Keratinocyte (primary cell): ENCODE data around the gene KRI1. TPM values are rescaled to one million over a fixed set of nuclear protein-coding genes. Genes with fewer than 3 reads are reported as not detected.
"Not testable (repeated sequence)": the region's sequence is repeated elsewhere in the genome, so short reads cannot be mapped to it uniquely, and the experiment has no call there.

Experiments used
- DNase-seq: peaks from one replicate; pipeline ENCODE4 v3.0.0-alpha.2; 2011; ENCODE audit warnings: low read depth, missing footprints, low spot score
- FAIRE-seq: peaks from 2 replicates; lab custom pipeline; 2011; peaks lifted over from hg19 to GRCh38; lab: Jason Lieb, UNC
- H2AFZ ChIP-seq: 2 replicates; pipeline ENCODE4 v1.6.0; 2012; ENCODE audit warnings: low read length, control low read depth, inconsistent platforms; ENCODE audit not compliant: control insufficient read depth
- H3K27ac ChIP-seq: 2 replicates; pipeline ENCODE4 v1.5.1; 2011; ENCODE audit warnings: low read length; ENCODE audit not compliant: control insufficient read depth, insufficient read depth
- H3K27me3 ChIP-seq: 3 replicates; pipeline ENCODE4 v1.6.0; 2011; ENCODE audit warnings: low read length; ENCODE audit not compliant: control insufficient read depth, insufficient read depth; ENCODE audit errors: extremely low read depth
- H3K36me3 ChIP-seq, 2 experiments: 2 replicates in 1 of 2; 3 replicates in 1 of 2; pipeline ENCODE4 v1.5.1; 2011; ENCODE audit warnings: low read length in 2 of 2, mild to moderate bottlenecking in 1 of 2; ENCODE audit not compliant: control insufficient read depth in 2 of 2, insufficient read depth in 2 of 2; ENCODE audit errors: extremely low read depth in 1 of 2
- H3K4me1 ChIP-seq: 3 replicates; pipeline ENCODE4 v1.5.1; 2011; ENCODE audit warnings: low read length; ENCODE audit not compliant: control insufficient read depth, insufficient read depth; ENCODE audit errors: extremely low read depth
- H3K4me2 ChIP-seq: 3 replicates; pipeline ENCODE4 v1.6.0; 2011; ENCODE audit warnings: low read depth, low read length; ENCODE audit not compliant: control insufficient read depth, insufficient read depth; ENCODE audit errors: extremely low read depth
- H3K4me3 ChIP-seq, 3 experiments: fragments of 200-600 bp in 1 of 3; sonication (generic) in 1 of 3; 2 replicates in 2 of 3; 3 replicates in 1 of 3; pipeline ENCODE4 v1.5.1; 2011 to 2016; ENCODE audit warnings: low read length in 3 of 3, mild to moderate bottlenecking in 3 of 3, control low read depth in 2 of 3, inconsistent platforms in 1 of 3, low read depth in 1 of 3, mixed read lengths in 1 of 3, mixed run types in 1 of 3, moderate library complexity in 1 of 3; ENCODE audit not compliant: control insufficient read depth in 2 of 3, insufficient read depth in 2 of 3; ENCODE audit errors: extremely low read depth in 1 of 3
- H3K79me2 ChIP-seq: 2 replicates; pipeline ENCODE4 v1.6.0; 2012; ENCODE audit warnings: low read length; ENCODE audit not compliant: control insufficient read depth, insufficient read depth
- H3K9ac ChIP-seq: 3 replicates; pipeline ENCODE4 v1.6.0; 2011; ENCODE audit warnings: low read length; ENCODE audit not compliant: control insufficient read depth, insufficient read depth; ENCODE audit errors: extremely low read depth
- H3K9me1 ChIP-seq: 3 replicates; pipeline ENCODE4 v1.6.0; 2011; ENCODE audit warnings: low read length; ENCODE audit not compliant: control insufficient read depth, insufficient read depth; ENCODE audit errors: extremely low read depth
- H3K9me3 ChIP-seq: 2 replicates; pipeline ENCODE4 v1.5.1; 2012; ENCODE audit warnings: low read depth, low read length; ENCODE audit not compliant: control insufficient read depth
- H4K20me1 ChIP-seq: 3 replicates; pipeline ENCODE4 v1.6.0; 2011; ENCODE audit warnings: low read length; ENCODE audit not compliant: control insufficient read depth, insufficient read depth; ENCODE audit errors: extremely low read depth
- EZH2 ChIP-seq: IDR thresholded peaks from one replicate; pipeline ENCODE4 v1.6.1; 2012; ENCODE audit warnings: inconsistent platforms, mild to moderate bottlenecking, low read length, moderate library complexity
- dilution Hi-C: fragments of 300-500 bp; cut with MboI; formaldehyde crosslinking; loops from one replicate; pipeline ENCODE4 v1.7.0; 2020; ENCODE audit warnings: low sequenced_read_pairs; ENCODE audit not compliant: extremely low pct_ligation_motif_present
- polyA plus RNA-seq, 5 experiments: library from polyadenylated mRNA; depleted of rRNA in 3 of 5; stranded (reverse) in 3 of 5; stranded (forward) in 1 of 5; unstranded in 1 of 5; fragments of >200 nt; gene quantifications; 1 replicate in 1 of 5; 2 replicates in 3 of 5; 3 replicates in 1 of 5; pipeline versions ENCODE4 v1.2.1 to v1.2.3, GENCODE V29; 2011 to 2012; ENCODE audit warnings: missing spikeins in 2 of 5, low read depth in 1 of 5, low replicate concordance in 1 of 5
- TF ChIP-seq, protein P1 (sequence below), 3 experiments: IDR thresholded peaks in 1 of 3; conservative IDR thresholded peaks in 1 of 3; optimal IDR thresholded peaks in 1 of 3; 2 replicates in 2 of 3; 3 replicates in 1 of 3; pipeline versions ENCODE3 to v1.5.1; 2011; ENCODE audit warnings: low read length in 3 of 3, mild to moderate bottlenecking in 3 of 3, moderate library complexity in 2 of 3, control low read depth in 1 of 3, inconsistent platforms in 1 of 3; ENCODE audit not compliant: insufficient read depth in 2 of 3; ENCODE audit errors: extremely low read depth in 1 of 3

Gene KRI1
- polyA plus RNA-seq, 1 donor (not counting 4 experiments of a cell fraction or from before 2014, with no cell fraction given): 19.0 TPM

- Histone ChIP-seq H3K4me3 (no peak overlapping the region), H3K9me1 (no peaks in the 10 kb centered on the region), H3K79me2 (peaks cover 4% of the 10 kb centered on the region), H3K36me3 (peaks cover 26% of the 10 kb centered on the region in 2 experiments), H3K27me3 (no peaks in the 10 kb centered on the region), H3K9ac (no peak overlapping the region), H3K27ac (no peak overlapping the region), H2AFZ (no peak overlapping the region), H3K4me1 (no peaks in the 10 kb centered on the region), H3K4me2 (no peak overlapping the region), H3K9me3 (no peaks in the 10 kb centered on the region), H4K20me1 (no peaks in the 10 kb centered on the region)
- dilution Hi-C loops: no loop called here
- no peak for TF ChIP-seq EZH2
- TF ChIP-seq, protein P1, sequence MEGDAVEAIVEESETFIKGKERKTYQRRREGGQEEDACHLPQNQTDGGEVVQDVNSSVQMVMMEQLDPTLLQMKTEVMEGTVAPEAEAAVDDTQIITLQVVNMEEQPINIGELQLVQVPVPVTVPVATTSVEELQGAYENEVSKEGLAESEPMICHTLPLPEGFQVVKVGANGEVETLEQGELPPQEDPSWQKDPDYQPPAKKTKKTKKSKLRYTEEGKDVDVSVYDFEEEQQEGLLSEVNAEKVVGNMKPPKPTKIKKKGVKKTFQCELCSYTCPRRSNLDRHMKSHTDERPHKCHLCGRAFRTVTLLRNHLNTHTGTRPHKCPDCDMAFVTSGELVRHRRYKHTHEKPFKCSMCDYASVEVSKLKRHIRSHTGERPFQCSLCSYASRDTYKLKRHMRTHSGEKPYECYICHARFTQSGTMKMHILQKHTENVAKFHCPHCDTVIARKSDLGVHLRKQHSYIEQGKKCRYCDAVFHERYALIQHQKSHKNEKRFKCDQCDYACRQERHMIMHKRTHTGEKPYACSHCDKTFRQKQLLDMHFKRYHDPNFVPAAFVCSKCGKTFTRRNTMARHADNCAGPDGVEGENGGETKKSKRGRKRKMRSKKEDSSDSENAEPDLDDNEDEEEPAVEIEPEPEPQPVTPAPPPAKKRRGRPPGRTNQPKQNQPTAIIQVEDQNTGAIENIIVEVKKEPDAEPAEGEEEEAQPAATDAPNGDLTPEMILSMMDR (optimal IDR thresholded peaks at IDR 0.05 in 1 of 3, IDR thresholded peaks at IDR 0.05 in 1 of 3, conservative IDR thresholded peaks at IDR 0.05 in 1 of 3; ENCODE audit: extremely low read depth in 1 of 3, insufficient read depth in 2 of 3, low read length in 3 of 3): no peak
- DNase-seq (no peak), FAIRE-seq (no peak)
Measured at GRCh38 chr19:10575011-10575716, 9.4 kb upstream of the KRI1 start.

DNA sequence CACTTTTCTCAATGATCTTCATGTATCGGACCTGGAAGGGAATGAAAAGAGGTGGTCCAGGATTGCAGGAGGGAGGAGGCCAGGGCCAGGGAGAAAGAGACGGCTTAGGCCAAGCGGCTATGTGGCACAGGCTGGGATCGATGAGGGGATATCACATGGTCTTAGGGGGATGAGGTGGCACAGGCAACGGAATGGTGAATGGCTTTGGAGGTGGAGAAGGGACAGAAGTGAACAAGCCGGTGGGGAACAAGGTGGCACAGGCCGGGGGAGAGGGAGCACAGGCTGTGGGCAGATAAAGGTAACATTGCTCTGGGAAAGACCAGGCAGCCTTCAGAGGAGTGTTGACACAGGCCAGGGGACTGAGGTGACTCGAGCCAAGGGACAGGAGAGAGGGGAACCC lies 8.7 kb upstream of the KRI1 start:
- Histone ChIP-seq H3K4me2 (no peak overlapping the region), H4K20me1 (no peaks in the 10 kb centered on the region), H3K9me1 (no peaks in the 10 kb centered on the region), H3K9me3 (no peaks in the 10 kb centered on the region), H3K4me1 (peaks cover 4% of the 10 kb centered on the region), H3K79me2 (peaks cover under 1% of the 10 kb centered on the region), H3K9ac (no peak overlapping the region), H3K36me3 (peaks cover 19 to 22% of the 10 kb centered on the region in 2 experiments), H3K27ac (no peak overlapping the region), H2AFZ (no peak overlapping the region), H3K4me3 (no peak overlapping the region), H3K27me3 (no peaks in the 10 kb centered on the region)
- dilution Hi-C loops: no loop called here
- DNase-seq (no peak), FAIRE-seq (no peak)
- no peak for TF ChIP-seq EZH2
- TF ChIP-seq, protein P1 (optimal IDR thresholded peaks at IDR 0.05 in 1 of 3, IDR thresholded peaks at IDR 0.05 in 1 of 3, conservative IDR thresholded peaks at IDR 0.05 in 1 of 3; ENCODE audit: extremely low read depth in 1 of 3, insufficient read depth in 2 of 3, low read length in 3 of 3): no peak

GRCh38 chr19:10573793-10574192 lies 8.0 kb upstream of the KRI1 start:
- H3K9ac ChIP-seq, H3K9me3 ChIP-seq, H3K9me1 ChIP-seq, H4K20me1 ChIP-seq, H3K4me2 ChIP-seq, dilution Hi-C loops, H3K27ac ChIP-seq, H3K4me1 ChIP-seq, FAIRE-seq, H3K79me2 ChIP-seq, H3K27me3 ChIP-seq, H2AFZ ChIP-seq, H3K4me3 ChIP-seq, DNase-seq: not testable (repeated sequence)
- peaks cover 16 to 21% of the 10 kb centered on the region in 2 experiments for H3K36me3 ChIP-seq
